Omental fat pad (tissue), 4 donors: ENCODE measurements around the gene JOSD1. TPM values are rescaled to one million over a fixed set of nuclear protein-coding genes. Genes with fewer than 3 reads are reported as not detected.
A peak's percentile ranks its signal among the peaks of the same experiment; 100 is the strongest.

Source experiments
- ATAC-seq: fragments of 150-250 bp; one replicate; pipeline ENCODE4 v1.9.1; 2016; ENCODE audit warnings: mild to moderate bottlenecking, moderate library complexity; ENCODE audit not compliant: low FRiP score
- DNase-seq: peaks from one replicate; pipeline ENCODE4 v3.0.0-alpha.2; 2019; ENCODE audit warnings: low spot score
- CTCF ChIP-seq, 3 donors: fragments of 450-650 bp; IDR thresholded peaks; one replicate each; pipeline ENCODE4 v1.5.1; 2016 to 2017; ENCODE audit warnings: antibody characterized with exemption in 3 of 3, mild to moderate bottlenecking in 3 of 3, moderate library complexity in 2 of 3
- total RNA-seq, 4 donors: library from RNA; depleted of rRNA; stranded (reverse); fragments of >200 nt; gene quantifications; one replicate each; pipeline ENCODE4 v1.1.0, GENCODE V29; 2016

JOSD1 gene
- total RNA-seq, 4 donors from 2014 or later, result 61.9 to 130 (median 66.3) TPM

GRCh38 chr22:38737302-38738060 is 36.7 kb upstream of the JOSD1 start:
- no peak for TF ChIP-seq CTCF (IDR thresholded peaks at IDR 0.05)
- DNase-seq, result no peak
- no peak for ATAC-seq

DNA sequence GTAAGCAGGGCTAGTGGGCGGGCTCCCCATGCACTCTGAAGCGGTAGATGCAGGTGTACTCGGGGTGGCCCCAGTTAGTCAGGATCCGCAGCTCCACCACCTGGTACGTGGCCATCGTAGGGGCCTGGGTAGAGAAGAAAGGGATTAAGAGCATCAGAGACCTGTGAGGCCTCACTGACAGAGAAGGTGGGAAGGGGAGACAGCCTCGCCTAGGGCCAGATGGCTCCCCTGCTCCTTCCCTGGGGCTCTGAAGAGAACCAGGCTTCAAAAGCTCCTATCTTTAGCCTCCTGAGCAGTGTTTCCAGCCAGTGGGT is 35.5 kb upstream of the JOSD1 start:
- ATAC-seq (no peak), DNase-seq (no peak)
- TF ChIP-seq CTCF (IDR thresholded peaks at IDR 0.05), result no peak

- no peak for ATAC-seq
- TF ChIP-seq CTCF (IDR thresholded peaks at IDR 0.05), result no peak
- DNase-seq, result no peak
Observed at GRCh38 chr22:38735465-38736256, 34.9 kb upstream of the JOSD1 start.

DNA sequence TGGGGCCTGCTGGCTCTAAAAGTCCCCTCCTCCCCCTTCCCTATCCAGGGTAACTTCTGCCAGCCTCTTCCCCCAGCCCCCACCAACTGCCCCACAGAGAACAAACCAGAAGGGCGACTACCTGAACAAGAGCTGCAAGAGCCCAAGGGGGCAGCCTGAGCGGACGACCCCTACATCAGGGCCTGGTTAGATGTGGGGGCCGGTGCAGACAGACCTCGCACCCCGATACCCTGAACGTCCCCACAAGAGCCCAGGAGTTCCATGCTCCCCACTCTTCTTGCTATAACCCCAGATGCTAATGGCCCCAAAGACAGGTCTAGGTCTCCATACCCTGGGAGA is 34.4 kb upstream of the JOSD1 start:
- no peak for ATAC-seq
- no peak for TF ChIP-seq CTCF (IDR thresholded peaks at IDR 0.05)
- no peak for DNase-seq

DNA sequence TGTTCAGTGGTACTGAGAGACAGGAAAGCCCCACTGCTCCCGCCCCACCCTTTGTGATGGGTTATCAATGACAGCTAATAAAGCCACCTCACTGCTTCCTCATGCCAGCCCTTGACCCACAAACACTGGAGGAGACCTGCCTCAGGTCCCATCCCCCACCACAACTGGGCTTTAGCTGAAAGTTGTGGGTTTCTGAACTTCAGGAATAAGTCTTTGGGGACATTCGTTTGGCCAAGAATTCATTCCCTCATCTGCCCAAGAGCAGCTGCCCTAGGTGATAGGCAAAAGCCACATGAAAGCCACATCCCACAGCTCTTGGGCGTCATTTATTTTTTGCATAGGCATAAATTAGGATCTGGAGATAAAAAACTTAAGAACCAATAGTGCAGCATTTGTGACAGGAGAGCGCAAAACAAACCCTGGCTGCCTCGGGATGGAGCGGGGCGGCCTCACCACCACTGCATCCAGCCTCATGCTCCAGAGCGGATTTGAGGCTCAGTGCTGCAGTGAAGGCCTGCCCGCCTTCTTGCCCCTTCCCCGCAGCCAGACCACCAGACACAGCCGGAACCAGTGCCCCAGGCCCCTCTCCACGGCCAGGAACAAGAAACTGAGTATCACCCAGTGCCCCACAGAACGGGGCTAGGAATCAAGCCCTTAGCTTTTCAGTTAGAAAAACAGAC is 33.8 kb upstream of the JOSD1 start:
- no peak for TF ChIP-seq CTCF (IDR thresholded peaks at IDR 0.05)
- no peak for ATAC-seq
- DNase-seq, result no peak

DNA sequence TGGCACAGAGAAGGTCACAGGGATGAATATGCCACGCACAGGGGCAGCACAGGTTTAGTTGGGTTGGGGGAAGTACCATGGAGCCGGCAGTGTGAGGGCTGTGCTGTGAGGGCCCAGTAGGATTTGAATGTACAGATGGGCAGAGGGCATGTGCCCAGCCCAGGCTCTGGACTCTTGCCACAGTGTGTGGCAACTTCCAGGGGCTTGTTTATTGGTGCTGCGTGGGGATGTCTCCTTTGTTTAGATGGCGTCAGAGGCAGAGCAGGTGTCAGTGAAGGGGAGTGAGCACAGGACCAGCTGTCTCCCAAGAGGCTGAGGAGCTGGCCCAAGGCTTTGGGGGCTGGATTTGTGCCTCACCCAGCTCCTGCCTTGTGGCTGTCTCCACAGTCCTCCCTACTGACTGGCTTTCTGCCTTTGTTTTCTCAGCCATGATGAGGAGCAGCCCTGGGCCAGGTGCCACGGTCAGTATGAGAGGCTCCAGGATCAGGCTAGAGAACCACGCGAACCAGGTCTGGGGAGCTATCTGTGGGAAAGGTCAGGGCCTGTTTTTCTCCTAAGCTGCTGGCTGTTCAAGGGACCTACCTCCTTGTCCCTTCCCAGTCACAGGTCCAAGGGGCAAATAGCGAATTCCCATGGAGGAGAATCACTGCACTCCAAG is 33.1 kb upstream of the JOSD1 start:
- peak; percentile 64 for ATAC-seq
- TF ChIP-seq CTCF (IDR thresholded peaks at IDR 0.05), result no peak
- DNase-seq, result no peak
